Measurements from ENCODE around the gene SBF1.

- TF ChIP-seq CTCF (IDR thresholded peaks at IDR 0.05) (no peak), POLR2A (IDR thresholded peaks at IDR 0.05) (no peak)
Observed at GRCh38 chr22:50465066-50465930, 9.5 kb downstream of the SBF1 start.

Data from body of pancreas (tissue), 4 donors.